Endothelial cell of umbilical vein (primary cell): ENCODE data around the gene UCP3. TPM values are rescaled to one million over a fixed set of nuclear protein-coding genes. Genes with fewer than 3 reads are reported as not detected.

ENCODE experiments used
- BruUV-seq: library from RNA; stranded (reverse); fragments of 400-500 nt; replicated peaks from 2 replicates; lab custom pipeline; 2021; lab: Mats Ljungman, UMichigan
- CTCF ChIA-PET: fragments of 300-600, 350-600 bp; sonication (Branson Sonifier 250); formaldehyde crosslinking; loops from one replicate; lab custom pipeline; 2021; ENCODE audit warnings: antibody characterized with exemption, inconsistent platforms; lab: Charles Lee
- POLR2A ChIA-PET: fragments of 300-600, 350-600 bp; sonication (Branson Sonifier 250); formaldehyde crosslinking; loops from one replicate; lab custom pipeline; 2021; ENCODE audit warnings: antibody characterized with exemption, inconsistent platforms; lab: Charles Lee
- DNase-seq: peaks from one replicate; pipeline ENCODE4 v3.0.0-alpha.2; 2011; ENCODE audit warnings: low read depth, low spot score
- FAIRE-seq: peaks from 2 replicates; lab custom pipeline; 2011; peaks lifted over from hg19 to GRCh38; lab: Jason Lieb, UNC
- H2AFZ ChIP-seq: 2 replicates; pipeline ENCODE4 v1.6.0; 2012; ENCODE audit warnings: low read depth, low read length, control low read depth, inconsistent platforms
- H3K27ac ChIP-seq: 2 replicates; pipeline ENCODE4 v1.5.1; 2011; ENCODE audit warnings: low read depth, mild to moderate bottlenecking, control low read depth, low read length, moderate library complexity; ENCODE audit not compliant: insufficient read depth
- H3K27me3 ChIP-seq, 2 experiments: 2 replicates each; pipeline versions ENCODE4 v1.6.0 to v1.6.1; 2011; ENCODE audit warnings: low read length in 2 of 2, mixed read lengths in 1 of 2; ENCODE audit not compliant: control insufficient read depth in 2 of 2, insufficient read depth in 2 of 2
- H3K36me3 ChIP-seq, 2 experiments: 2 replicates in 1 of 2; 3 replicates in 1 of 2; pipeline ENCODE4 v1.5.1; 2011; ENCODE audit warnings: low read length in 2 of 2, mild to moderate bottlenecking in 1 of 2, moderate library complexity in 1 of 2; ENCODE audit not compliant: control insufficient read depth in 2 of 2, insufficient read depth in 2 of 2; ENCODE audit errors: extremely low read depth in 1 of 2
- H3K4me1 ChIP-seq: 3 replicates; pipeline ENCODE4 v1.5.1; 2011; ENCODE audit warnings: mild to moderate bottlenecking, low read length; ENCODE audit not compliant: control insufficient read depth, insufficient read depth; ENCODE audit errors: extremely low read depth
- H3K4me2 ChIP-seq: 2 replicates; pipeline ENCODE4 v1.6.1; 2011; ENCODE audit warnings: low read length, control low read depth, mixed read lengths; ENCODE audit not compliant: insufficient read depth
- H3K4me3 ChIP-seq, 3 experiments: fragments of 200-600 bp in 1 of 3; sonication (generic), shearing (Covaris generic) in 1 of 3; replicated peaks in 1 of 3; 2 replicates each; pipeline ENCODE4 v1.5.1; 2011 to 2016; ENCODE audit warnings: control low read depth in 3 of 3, low read length in 3 of 3, mild to moderate bottlenecking in 2 of 3, inconsistent platforms in 1 of 3, low read depth in 1 of 3, moderate library complexity in 1 of 3; ENCODE audit not compliant: insufficient read depth in 1 of 3
- H3K79me2 ChIP-seq: 2 replicates; pipeline ENCODE4 v1.6.0; 2012; ENCODE audit warnings: low read length, inconsistent platforms; ENCODE audit not compliant: control insufficient read depth, insufficient read depth
- H3K9ac ChIP-seq: replicated peaks from 2 replicates; pipeline ENCODE3; 2011; ENCODE audit warnings: low read length, control low read depth; ENCODE audit not compliant: insufficient read depth; ENCODE audit errors: extremely low read depth
- H3K9me1 ChIP-seq: replicated peaks from 3 replicates; pipeline ENCODE4 v1.6.0; 2011; ENCODE audit warnings: mild to moderate bottlenecking, low read length; ENCODE audit not compliant: control insufficient read depth, insufficient read depth; ENCODE audit errors: extremely low read depth
- H3K9me3 ChIP-seq: replicated peaks from 2 replicates; pipeline ENCODE4 v1.5.1; 2012; ENCODE audit warnings: low read length, inconsistent platforms; ENCODE audit not compliant: control insufficient read depth, insufficient read depth
- H4K20me1 ChIP-seq: replicated peaks from 2 replicates; pipeline ENCODE3; 2011; ENCODE audit warnings: mild to moderate bottlenecking, low read length; ENCODE audit not compliant: control insufficient read depth, insufficient read depth; ENCODE audit errors: extremely low read depth
- CTCF ChIP-seq, 2 donors: IDR thresholded peaks; 1 replicate in 1 of 2; 2 replicates in 1 of 2; pipeline ENCODE4 v1.5.1; 2011; ENCODE audit warnings: low read length in 2 of 2, mild to moderate bottlenecking in 2 of 2, moderate library complexity in 2 of 2, control low read depth in 1 of 2, inconsistent platforms in 1 of 2, low read depth in 1 of 2; ENCODE audit not compliant: insufficient read depth in 1 of 2; ENCODE audit errors: extremely low read depth in 1 of 2
- EZH2 ChIP-seq: IDR thresholded peaks from 2 replicates; pipeline ENCODE4 v1.6.1; 2012; ENCODE audit warnings: borderline replicate concordance, low read depth, mild to moderate bottlenecking, moderate library complexity, low read length, inconsistent platforms; ENCODE audit not compliant: severe bottlenecking
- FOS ChIP-seq: IDR thresholded peaks from 2 replicates; pipeline ENCODE4 v1.6.1; 2011; ENCODE audit warnings: mild to moderate bottlenecking, low read length, moderate library complexity, borderline replicate concordance; ENCODE audit not compliant: insufficient read depth
- GATA2 ChIP-seq: IDR thresholded peaks from 2 replicates; pipeline ENCODE4 v1.7.0; 2011; ENCODE audit warnings: low read depth, mild to moderate bottlenecking, moderate library complexity, mixed read lengths, low read length; ENCODE audit not compliant: insufficient read length, insufficient read depth
- JUN ChIP-seq: IDR thresholded peaks from 2 replicates; pipeline ENCODE4 v1.6.1; 2011; ENCODE audit warnings: borderline replicate concordance, low read depth; ENCODE audit not compliant: insufficient read length, insufficient read depth
- MAX ChIP-seq: IDR thresholded peaks from 2 replicates; pipeline ENCODE4 v1.6.1; 2011; ENCODE audit not compliant: insufficient read depth, insufficient read length
- MYC ChIP-seq: IDR thresholded peaks from one replicate; pipeline ENCODE4 v1.6.1; 2011; ENCODE audit warnings: mild to moderate bottlenecking, low read depth, low read length
- POLR2A ChIP-seq: IDR thresholded peaks from 2 replicates; pipeline ENCODE4 v1.6.1; 2012; ENCODE audit warnings: low read depth, mild to moderate bottlenecking, control low read depth, low read length
- POLR2AphosphoS5 ChIP-seq: IDR thresholded peaks from 2 replicates; pipeline ENCODE4 v1.6.1; 2012; ENCODE audit warnings: low read depth, mild to moderate bottlenecking, control low read depth, low read length, moderate library complexity; ENCODE audit not compliant: insufficient read depth
- dilution Hi-C: fragments of 300-500 bp; cut with MboI; formaldehyde crosslinking; loops from one replicate; pipeline ENCODE4 v1.15.0; 2019; ENCODE audit warnings: low sequenced_read_pairs; ENCODE audit not compliant: extremely low pct_ligation_motif_present
- intact Hi-C: fragments of 100-400 bp; cut with micrococcal nuclease; formaldehyde crosslinking; loops from one replicate; pipeline ENCODE4 v1.10.0; 2022
- polyA plus RNA-seq, 4 experiments: library from polyadenylated mRNA; depleted of rRNA in 3 of 4; stranded (reverse) in 3 of 4; unstranded in 1 of 4; fragments of >200 nt; gene quantifications; 2 replicates each; pipeline versions ENCODE4 v1.2.1 to v1.2.3, GENCODE V29; 2011 to 2012; ENCODE audit warnings: missing spikeins in 1 of 4
- total RNA-seq: library from RNA; stranded (reverse); gene quantifications from 2 replicates; pipeline ENCODE4 v1.2.3, GENCODE V29; 2021

Gene UCP3
- total and polyA plus RNA-seq, 2 donors (not counting 3 experiments of a cell fraction or from before 2014, with no cell fraction given) = 1.1 to 1.4 TPM

GRCh38 chr11:74044538-74044937, 35.7 kb upstream of the UCP3 start:
- Histone ChIP-seq H3K9ac (no peak overlapping the region), H3K27ac (no peak overlapping the region), H3K9me3 (no peaks in the 10 kb centered on the region), H4K20me1 (no peaks in the 10 kb centered on the region), H3K36me3 (peaks cover 6 to 12% of the 10 kb centered on the region in 2 experiments), H2AFZ (no peak overlapping the region), H3K4me1 (no peaks in the 10 kb centered on the region), H3K9me1 (no peaks in the 10 kb centered on the region), H3K4me3 (no peak overlapping the region), H3K79me2 (no peaks in the 10 kb centered on the region), H3K27me3 (no peaks in the 10 kb centered on the region), H3K4me2 (no peak overlapping the region)
- ChIA-PET CTCF (interaction anchor here (1.1 kb wide), 1 partner anchor 35 kb away, joined by 4 read pairs; no protein-coding TSS in a partner anchor), POLR2A (no interaction called here)
- BruUV-seq = no TSS peak
- DNase-seq (no peak), FAIRE-seq (no peak)
- TF ChIP-seq CTCF (IDR thresholded peaks at IDR 0.05; ENCODE audit: extremely low read depth in 1 of 2, insufficient read depth in 1 of 2, low read depth in 1 of 2, low read length in 2 of 2) = no peak
- TF ChIP-seq FOS = no peak
- no peak for TF ChIP-seq POLR2A
- TF ChIP-seq POLR2AphosphoS5 = no peak
- no peak for TF ChIP-seq GATA2
- no peak for TF ChIP-seq JUN
- TF ChIP-seq EZH2 = no peak
- no peak for TF ChIP-seq MAX
- no peak for TF ChIP-seq MYC
- dilution Hi-C loops = no loop called here
- intact Hi-C loops = no loop called here
